Measurements from ENCODE around the gene TBCD.

TBCD gene

DNA sequence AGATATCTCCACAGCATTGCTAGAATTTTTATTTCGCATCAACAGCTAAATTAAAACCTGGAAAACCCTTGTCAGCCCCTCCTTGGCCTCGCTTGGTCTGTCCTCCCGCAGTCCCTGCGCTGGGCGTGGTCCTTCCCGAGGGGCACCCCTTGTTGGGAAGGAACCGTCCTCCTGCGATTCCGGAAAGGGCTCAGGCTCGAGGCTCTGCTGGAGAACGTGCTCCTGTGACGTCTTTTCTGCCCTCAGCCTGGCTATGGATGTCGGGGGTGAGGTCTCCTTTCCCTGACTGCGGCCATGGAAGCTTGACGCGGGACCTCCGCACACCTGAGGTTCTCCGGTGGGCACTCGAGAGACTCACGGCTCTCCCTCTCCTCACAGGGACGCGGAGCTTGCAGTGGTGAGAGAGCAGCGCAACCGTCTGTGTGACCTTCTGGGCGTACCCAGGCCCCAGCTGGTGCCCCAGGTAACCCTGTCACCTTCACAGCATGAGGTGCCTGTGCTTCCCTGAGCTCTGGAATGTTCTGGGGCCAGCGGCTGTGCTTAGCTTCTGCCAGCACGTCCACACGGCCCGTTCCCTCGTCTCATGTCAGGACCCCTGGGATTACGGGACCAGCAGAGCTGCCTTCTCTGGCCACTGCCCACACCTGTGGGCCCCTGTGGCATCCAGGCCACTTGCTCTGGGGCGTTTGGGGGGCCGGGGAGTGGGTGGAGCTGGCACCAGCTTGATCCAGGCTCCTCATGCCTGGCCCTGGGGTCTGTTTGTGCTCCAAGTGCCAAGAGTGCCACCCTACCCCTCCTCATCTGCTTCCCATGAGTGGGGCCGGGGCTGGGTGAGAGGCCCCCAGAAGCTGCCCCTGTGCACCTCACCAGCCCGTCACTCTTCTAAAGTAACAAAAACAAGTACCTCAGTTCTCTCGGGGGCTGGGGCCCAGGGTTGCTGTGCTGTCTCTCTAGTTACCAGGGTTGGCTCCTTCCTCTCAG is 189.4 kb downstream of the TBCD start:
- no peak for DNase-seq (ENCODE audit: low read depth in 2 of 2)
- TF ChIP-seq, protein P1, sequence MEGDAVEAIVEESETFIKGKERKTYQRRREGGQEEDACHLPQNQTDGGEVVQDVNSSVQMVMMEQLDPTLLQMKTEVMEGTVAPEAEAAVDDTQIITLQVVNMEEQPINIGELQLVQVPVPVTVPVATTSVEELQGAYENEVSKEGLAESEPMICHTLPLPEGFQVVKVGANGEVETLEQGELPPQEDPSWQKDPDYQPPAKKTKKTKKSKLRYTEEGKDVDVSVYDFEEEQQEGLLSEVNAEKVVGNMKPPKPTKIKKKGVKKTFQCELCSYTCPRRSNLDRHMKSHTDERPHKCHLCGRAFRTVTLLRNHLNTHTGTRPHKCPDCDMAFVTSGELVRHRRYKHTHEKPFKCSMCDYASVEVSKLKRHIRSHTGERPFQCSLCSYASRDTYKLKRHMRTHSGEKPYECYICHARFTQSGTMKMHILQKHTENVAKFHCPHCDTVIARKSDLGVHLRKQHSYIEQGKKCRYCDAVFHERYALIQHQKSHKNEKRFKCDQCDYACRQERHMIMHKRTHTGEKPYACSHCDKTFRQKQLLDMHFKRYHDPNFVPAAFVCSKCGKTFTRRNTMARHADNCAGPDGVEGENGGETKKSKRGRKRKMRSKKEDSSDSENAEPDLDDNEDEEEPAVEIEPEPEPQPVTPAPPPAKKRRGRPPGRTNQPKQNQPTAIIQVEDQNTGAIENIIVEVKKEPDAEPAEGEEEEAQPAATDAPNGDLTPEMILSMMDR (IDR thresholded peaks at IDR 0.05; ENCODE audit: low read depth, low read length): no peak
- no peak overlapping the region for H3K4me3 ChIP-seq (replicated peaks in 1 of 2; ENCODE audit: low read depth in 2 of 2, low read length in 2 of 2)

DNA sequence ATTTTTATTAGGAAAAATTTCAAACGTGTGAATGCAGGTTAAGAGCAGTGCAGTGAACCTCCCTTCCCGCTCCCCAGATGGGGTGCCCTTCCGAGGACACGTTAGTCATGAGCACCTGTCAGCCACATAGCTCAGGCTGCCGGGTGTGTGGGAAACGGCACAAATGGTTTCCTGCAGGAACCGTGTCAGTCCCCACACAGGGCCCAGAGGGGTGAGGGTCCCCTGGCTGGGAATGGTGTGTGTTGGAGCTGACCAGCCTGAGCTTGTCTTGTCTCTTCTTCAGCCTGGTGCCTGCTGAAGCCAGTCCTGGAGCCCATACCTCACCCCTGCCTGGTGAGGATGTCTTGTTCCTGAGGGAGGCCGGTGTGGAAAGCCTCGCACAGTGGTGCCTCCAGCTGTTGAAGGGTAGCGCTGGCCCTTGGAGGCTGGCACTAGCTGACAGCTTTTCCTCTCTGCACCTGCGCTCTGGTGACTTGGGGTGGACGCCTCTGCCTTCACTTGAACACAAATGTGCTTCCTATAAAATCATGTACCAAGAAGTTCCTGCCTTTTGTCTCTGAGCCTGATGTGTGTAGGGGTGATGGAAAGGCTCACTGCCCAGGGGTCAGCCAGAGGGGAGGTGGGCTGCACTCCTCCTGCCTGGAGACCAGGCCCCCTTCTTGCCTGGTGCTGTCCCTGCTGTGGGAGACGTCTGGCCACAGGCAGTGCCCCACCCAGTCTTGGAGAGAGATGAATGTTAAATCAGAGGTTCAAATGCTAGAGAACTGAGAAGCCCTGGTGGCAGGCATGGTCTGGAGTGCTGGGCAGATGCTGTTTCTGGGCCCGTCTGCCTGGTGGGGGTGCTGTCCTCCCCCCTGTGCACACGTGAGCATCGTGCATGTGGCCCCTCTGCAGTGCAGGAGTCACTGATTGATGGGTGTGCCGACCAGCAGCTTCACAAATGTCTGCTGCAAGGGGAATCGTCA is 190.6 kb downstream of the TBCD start:
- TF ChIP-seq, protein P1 (IDR thresholded peaks at IDR 0.05; ENCODE audit: low read depth, low read length): no peak
- no peak overlapping the region for H3K4me3 ChIP-seq (replicated peaks in 1 of 2; ENCODE audit: low read depth in 2 of 2, low read length in 2 of 2)
- DNase-seq (ENCODE audit: low read depth in 2 of 2): no peak

DNA sequence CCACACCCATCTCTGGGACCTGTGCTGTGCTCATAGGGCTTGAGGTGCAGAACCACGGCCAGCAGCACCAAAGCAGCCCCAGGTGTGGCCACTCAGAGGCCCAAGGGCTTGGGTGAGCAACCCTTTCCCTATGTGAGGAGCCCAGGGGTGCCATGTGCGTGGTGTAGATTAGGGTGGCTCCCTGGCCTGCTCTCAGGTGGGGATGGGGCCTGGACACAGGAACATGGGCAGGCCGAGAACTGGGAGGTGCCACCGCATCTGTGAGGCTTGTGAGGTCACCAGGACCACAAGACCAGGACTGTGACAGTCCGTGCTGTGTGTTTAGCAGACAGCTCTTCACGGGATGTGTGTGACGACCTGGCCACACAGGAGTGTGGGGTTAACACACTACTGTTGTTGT is 191.5 kb downstream of the TBCD start:
- H3K4me3 ChIP-seq (replicated peaks in 1 of 2; ENCODE audit: low read depth in 2 of 2, low read length in 2 of 2): no peak overlapping the region
- no peak for DNase-seq (ENCODE audit: low read depth in 2 of 2)
- TF ChIP-seq, protein P1 (IDR thresholded peaks at IDR 0.05; ENCODE audit: low read depth, low read length): no peak

DNA sequence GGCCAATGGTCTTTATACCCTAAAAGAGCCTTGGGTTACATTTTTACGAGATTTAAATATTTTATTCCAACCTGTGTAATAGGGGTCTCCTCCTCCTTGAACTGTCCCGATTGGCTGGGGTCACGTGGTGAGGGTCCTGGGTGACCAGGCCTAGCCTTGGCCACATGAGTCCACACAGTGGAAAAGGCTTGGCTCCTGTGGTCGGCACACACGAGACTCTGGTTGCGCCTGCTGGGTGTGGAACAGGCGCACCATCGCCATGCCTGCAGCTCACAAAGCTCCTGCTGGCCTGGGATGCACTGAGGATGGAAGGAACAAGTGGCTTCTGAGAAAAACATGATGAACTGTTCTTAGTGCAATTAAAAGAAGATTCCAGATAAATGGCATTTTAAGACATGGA is 191.9 kb downstream of the TBCD start:
- no peak overlapping the region for H3K4me3 ChIP-seq (replicated peaks in 1 of 2; ENCODE audit: low read depth in 2 of 2, low read length in 2 of 2)
- no peak for DNase-seq (ENCODE audit: low read depth in 2 of 2)
- TF ChIP-seq, protein P1 (IDR thresholded peaks at IDR 0.05; ENCODE audit: low read depth, low read length): no peak

DNA sequence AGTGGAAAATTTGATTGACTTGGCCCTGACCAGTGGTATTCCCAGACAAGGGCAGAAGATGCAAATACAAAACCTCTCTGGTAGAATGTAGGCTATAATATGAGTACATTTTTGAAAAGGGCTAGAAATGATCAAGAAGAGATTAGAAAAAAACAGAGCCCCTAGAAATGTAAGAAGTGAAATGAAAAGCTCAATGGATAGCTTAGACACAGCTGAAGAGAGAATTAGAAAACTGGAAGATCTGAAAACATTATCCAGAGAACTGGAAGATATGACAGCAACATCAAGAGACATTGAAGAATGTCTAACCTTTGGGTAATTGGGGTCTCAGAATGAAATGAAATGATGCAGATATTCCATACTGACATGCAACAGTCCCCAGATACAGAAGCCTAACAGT is 193.1 kb downstream of the TBCD start:
- TF ChIP-seq, protein P1 (IDR thresholded peaks at IDR 0.05; ENCODE audit: low read depth, low read length): no peak
- DNase-seq (ENCODE audit: low read depth in 2 of 2): no peak
- no peak overlapping the region for H3K4me3 ChIP-seq (replicated peaks in 1 of 2; ENCODE audit: low read depth in 2 of 2, low read length in 2 of 2)

DNA sequence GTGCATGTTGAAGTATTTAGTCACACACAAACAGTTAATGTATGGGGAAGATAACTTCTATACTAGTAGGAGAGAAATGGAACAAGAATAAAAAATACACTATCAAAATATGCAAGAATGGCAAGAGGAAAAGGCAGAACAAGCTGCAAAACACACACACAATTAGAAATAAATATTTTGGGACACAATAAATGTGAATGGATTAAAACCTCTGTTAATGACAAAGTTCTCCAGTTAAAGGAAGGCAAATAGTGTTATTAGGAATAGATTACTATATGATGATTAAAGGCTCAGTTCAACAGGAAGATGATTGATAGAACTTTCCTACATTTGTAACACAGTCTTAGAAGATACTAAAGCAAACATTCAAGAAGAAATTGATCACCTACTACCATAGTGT is 194.2 kb downstream of the TBCD start:
- H3K4me3 ChIP-seq (replicated peaks in 1 of 2; ENCODE audit: low read depth in 2 of 2, low read length in 2 of 2): no peak overlapping the region
- TF ChIP-seq, protein P1 (IDR thresholded peaks at IDR 0.05; ENCODE audit: low read depth, low read length): no peak
- DNase-seq (ENCODE audit: low read depth in 2 of 2): no peak

Measured in cardiac fibroblast (primary cell).